GM10847 (cell line): ENCODE measurements around the gene RACK1.

ENCODE experiments used
- POLR2A ChIP-seq: IDR thresholded peaks from 2 replicates; pipeline ENCODE4 v1.6.1; 2011; ENCODE audit not compliant: insufficient read length; ENCODE audit errors: extremely low read depth

The RACK1 gene

DNA sequence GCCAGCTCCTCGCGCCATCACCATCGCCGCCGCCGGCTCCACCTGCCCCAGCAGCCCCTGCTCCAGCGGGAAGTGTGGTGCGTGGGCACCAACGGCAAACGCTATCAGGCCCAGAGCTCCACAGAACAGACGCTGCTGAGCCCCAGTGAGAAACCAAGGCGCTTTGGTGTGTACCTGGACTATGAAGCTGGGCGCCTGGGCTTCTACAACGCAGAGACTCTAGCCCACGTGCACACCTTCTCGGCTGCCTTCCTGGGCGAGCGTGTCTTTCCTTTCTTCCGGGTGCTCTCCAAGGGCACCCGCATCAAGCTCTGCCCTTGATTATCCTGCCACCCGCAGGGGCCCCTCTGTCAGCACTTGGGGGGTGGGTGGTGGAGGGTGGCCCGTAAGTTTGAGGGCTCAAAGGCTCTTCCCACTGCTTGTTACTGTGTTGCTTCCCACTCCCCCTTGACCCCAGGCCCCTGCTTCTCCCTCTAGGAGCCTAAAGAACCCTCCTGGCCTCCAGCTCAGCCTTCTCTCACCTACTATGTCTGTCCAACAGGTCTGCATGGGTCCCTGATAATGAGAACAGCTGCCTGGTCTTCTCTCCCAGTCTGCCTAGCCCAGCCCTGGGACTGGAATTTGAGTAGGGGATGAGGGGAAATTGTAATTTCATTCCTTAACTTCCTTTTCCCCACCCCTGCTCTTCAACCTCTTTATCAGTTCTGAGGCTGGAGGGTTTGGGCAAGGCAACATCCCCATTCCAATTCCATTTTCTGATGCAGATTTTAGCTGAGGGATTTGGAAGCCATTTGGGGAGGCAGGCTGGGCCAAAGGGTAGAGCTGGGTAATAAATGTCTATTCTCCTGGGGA lies 9.0 kb downstream of the RACK1 start:
- peak; percentile 20 for TF ChIP-seq POLR2A

DNA sequence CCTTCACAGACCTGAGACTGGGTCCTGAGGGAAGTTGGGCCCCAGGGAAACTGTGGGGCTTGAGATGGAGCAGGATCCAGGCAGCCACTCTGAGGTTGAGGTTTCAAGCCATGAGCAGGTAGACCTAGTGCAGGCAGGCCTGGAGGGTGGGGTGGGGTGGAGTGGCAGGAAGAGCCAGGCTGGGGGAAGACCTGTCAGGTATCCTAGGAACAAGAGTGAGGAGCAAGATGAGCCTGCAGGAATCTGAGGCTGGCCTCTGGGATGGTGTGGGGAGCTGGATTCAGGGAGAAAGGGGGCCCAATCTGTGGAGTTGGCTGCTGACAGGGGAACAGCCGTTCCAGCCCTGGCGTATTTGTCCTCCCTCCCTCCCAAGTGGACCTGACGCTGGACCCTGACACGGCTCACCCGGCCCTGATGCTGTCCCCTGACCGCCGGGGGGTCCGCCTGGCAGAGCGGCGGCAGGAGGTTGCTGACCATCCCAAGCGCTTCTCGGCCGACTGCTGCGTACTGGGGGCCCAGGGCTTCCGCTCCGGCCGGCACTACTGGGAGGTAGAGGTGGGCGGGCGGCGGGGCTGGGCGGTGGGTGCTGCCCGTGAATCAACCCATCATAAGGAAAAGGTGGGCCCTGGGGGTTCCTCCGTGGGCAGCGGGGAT lies 9.8 kb downstream of the RACK1 start:
- no peak for TF ChIP-seq POLR2A

DNA sequence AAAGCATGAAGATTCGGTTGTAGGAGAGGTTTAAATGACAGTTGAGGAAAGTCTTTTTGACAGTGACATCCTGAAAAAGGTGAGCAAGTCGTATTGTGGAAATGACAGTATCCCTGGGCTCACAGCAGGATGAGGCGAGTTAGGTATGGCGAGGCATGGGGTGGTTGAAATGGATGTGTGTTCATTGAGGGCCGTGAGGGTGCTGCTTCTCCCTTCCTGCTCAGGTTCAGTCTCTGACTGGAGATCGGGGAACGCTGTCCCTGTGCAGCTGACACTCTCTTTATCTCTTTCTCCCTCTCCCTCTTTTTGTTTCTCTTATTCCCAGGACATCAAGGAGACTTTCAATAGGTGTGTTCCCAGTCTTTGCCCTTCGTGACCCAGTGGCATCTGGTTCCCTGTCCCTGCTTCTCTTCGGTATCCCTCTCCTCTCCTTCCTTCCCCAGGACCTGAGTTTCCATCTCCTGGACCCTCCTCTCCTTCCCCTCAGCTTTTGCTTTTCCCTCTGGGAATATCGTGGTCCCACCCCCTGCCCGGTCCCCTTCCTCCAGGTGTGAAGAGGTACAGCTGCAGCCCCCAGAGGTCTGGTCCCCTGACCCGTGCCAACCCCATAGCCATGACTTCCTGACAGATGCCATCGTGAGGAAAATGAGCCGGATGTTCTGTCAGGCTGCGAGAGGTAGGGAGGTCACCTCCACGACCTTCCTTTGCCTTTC lies 10.5 kb downstream of the RACK1 start:
- TF ChIP-seq POLR2A = no peak

DNA sequence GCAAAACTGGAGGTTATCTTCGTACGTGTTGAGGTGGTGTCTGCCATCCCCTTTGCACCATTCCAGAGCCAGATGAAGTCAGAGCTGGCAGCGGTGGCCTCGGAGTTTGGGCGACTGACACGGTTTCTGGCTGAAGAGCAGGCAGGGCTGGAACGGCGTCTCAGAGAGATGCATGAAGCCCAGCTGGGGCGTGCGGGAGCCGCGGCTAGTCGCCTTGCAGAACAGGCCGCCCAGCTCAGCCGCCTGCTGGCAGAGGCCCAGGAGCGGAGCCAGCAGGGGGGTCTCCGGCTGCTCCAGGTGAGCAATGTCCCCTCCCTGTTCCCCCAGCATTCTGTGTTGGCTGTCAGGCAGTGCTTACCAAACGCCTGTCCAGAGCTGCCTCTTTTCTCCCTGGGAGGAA lies 11.1 kb downstream of the RACK1 start:
- no peak for TF ChIP-seq POLR2A

DNA sequence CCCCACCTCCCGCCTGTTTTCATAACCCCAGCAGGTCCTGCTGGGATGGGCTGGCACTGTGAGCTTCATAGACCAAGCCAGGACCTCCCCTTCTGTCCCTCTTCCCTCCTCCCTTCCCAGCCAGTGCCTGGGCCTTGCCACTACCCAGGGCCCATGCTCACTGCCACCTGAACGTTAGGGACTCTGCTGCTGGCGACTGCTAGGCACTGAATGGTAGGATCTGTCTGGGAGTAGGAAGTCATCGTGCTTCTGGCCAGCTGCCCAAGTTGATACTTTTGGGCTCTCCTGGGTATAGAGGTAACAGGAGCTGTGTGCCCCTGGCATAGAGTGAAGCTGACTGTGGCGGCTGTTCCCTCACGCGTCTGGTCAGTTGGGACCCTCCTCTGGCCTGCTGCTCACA lies 12.3 kb downstream of the RACK1 start:
- no peak for TF ChIP-seq POLR2A

DNA sequence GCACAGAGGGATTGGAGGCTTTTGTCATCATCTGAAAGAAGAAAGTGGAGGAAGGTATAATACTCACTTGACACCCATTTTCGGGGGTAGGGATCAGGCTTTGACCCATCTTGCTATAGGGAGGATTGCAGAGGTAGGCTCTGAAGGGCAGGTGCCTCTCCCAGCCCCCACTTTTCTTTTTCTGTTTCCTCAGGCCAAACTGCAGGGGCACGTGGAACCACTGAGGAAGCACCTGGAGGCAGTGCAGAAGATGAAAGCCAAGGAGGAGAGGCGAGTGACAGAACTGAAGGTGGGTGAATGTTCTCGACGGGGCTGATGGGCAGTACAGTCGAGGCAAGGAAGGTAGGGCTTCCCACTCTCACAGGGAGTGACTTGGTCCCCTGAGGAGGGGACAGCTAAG lies 13.2 kb downstream of the RACK1 start:
- TF ChIP-seq POLR2A = no peak

DNA sequence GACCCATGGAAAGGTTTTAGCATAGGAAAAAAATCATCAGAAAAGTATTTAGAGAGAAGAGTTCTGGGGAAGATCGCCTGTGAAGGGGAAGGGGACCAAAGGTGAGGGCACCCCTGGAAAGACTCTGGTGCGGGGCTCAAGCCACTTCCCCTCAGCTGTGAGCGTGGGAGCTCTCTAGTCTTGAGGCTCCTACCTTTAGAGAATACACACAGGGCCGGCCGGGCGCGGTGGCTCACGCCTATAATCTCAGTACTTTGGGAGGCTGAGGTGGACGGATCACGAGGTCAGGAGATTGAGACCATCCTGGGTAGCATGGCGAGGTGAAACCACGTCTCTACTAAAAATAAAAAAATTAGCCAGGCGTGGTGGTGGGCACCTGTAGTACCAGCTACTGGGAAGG lies 13.7 kb downstream of the RACK1 start:
- TF ChIP-seq POLR2A = no peak

DNA sequence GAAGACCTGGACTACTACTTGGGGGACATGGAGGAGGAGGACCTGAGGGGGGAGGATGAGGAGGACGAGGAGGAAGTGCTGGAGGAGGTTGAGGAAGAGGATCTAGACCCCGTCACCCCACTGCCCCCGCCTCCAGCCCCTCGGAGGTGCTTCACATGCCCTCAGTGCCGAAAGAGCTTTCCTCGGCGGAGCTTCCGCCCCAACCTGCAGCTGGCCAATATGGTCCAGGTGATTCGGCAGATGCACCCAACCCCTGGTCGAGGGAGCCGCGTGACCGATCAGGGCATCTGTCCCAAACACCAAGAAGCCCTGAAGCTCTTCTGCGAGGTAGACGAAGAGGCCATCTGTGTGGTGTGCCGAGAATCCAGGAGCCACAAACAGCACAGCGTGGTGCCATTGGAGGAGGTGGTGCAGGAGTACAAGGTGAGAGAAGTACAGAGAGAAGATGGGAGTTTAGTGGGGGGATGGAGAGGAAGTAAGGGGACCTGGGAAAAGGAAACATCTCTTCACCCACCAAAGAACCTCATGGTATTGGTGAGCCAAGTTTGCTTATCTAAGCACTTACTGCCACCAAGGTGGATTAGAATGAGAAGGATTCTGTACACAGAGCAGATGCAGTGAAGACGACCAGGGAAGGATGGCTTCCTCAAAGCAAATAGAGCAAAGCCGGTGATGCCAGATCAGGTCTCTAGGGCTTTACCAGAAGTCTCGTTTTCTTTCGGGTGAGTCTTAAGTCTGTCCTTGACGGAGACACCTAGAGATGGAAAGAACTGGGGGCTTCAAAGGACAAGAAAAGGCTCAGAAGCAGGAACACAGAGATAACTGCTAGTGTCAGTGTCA lies 19.1 kb downstream of the RACK1 start:
- TF ChIP-seq POLR2A = no peak

DNA sequence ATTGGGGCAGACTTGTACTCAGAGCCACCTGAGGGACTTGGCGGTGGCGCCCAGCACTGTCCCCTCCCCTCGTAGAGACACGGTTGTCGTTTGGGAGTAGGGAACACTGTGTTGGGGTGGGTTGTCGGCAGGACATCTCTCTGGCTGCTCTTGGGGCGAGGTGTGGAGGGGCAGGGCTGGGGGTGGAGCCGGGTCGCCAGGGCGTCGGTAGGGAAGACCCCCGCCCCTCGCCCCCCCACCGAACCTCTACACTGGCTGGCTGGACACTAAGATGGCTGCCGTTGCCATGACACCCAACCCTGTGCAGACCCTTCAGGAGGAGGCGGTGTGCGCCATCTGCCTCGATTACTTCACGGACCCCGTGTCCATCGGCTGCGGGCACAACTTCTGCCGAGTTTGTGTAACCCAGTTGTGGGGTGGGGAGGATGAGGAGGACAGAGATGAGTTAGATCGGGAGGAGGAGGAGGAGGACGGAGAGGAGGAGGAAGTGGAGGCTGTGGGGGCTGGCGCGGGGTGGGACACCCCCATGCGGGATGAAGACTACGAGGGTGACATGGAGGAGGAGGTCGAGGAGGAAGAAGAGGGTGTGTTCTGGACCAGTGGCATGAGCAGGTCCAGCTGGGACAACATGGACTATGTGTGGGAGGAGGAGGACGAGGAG lies 19.8 kb downstream of the RACK1 start:
- peak; percentile 51 for TF ChIP-seq POLR2A

DNA sequence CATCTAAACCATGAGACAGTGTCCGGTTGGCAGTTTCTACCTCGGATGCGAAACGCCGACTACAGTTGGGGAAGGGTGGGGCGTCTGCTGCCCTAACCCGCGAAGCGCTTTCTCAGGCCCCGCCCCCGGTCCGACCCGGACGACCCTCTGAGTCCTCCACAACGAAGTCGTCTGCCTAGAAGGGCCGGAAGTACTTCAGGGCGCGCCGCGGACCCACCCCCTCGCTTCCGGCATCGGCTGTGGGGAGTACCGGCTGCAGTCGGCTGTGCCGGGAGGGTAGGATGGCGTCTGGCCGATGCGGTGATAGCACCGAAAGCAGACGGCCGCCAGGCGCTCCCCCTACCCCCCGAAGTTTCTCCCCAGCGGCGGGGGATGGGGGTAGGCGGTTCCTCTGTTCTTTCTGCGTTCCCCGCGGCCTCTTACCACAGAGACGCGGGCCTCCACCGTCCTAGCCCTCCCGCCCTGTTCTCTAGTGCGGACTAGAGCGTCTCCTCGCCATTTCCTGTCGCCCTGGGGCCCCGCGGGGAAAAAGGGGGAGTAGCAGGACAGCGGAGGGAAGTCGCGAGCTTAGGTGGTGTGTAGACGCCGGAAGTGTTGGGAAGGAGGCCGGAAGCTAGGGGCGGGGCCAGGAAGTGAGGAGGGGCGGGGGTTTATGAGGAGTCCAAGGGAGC lies 20.5 kb downstream of the RACK1 start, which contains the start of gene TRIM41:
TSS of gene TRIM41 (plus strand) at position 224 of the 671 bp plus-strand sequence. CDS start 719 bp downstream, outside the sequence.
- TF ChIP-seq POLR2A = peak; percentile 80

DNA sequence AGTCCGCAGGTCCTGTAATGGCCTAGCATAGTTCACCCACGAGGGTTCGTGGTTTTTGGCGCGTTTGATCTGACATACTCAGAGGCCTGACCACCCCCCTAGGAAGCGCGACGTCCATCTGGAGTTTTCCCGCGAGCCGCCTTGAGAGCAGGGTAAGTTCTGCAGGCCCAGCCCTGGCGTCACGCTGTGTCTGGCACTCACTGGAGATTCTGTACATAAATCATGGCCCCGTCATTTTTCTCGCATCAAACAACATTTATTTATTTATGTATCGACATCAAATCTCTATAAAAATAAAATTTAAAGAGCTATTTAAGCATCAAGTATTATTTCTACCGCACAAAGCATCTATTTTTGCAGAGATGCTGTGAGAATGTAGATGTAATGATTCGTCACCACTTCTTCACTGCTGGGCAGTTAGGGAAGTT lies 21.1 kb downstream of the RACK1 start:
- no peak for TF ChIP-seq POLR2A

DNA sequence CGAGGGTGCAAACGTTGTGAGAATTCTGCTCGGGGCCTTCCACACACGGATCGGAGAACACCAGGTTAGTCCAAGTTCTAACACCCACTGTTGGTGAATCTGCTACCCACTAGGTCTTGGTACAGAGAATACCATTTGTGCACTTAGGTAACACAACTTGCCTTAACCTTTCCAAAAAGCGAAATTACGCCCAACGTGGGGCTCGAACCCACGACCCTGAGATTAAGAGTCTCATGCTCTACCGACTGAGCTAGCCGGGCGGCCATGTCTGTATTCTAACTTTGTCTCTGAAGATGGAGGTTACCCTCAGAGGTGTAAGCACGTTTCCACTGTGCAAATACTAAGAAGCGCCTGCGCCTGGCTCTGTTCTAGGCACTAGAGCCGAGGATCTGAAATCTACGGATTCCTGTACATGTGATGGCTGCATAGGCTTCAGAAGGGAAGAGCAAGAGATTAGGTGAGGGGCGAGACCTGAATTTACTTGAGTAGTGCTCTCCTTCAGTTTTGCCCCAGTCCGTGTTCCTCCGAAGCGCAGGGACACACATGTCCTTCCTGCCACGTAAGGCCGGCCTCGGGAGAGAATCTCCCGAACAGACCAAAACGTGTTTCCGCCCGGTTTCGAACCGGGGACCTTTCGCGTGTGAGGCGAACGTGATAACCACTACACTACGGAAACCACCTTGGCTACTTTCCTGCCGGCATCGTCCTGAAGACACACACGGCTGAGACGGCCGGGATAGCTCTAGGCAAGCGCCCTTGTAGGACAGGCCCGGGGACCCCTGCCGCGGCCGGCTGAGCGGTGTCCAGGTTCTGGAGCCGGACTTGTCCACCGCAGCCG lies 21.7 kb downstream of the RACK1 start:
- TF ChIP-seq POLR2A = no peak

DNA sequence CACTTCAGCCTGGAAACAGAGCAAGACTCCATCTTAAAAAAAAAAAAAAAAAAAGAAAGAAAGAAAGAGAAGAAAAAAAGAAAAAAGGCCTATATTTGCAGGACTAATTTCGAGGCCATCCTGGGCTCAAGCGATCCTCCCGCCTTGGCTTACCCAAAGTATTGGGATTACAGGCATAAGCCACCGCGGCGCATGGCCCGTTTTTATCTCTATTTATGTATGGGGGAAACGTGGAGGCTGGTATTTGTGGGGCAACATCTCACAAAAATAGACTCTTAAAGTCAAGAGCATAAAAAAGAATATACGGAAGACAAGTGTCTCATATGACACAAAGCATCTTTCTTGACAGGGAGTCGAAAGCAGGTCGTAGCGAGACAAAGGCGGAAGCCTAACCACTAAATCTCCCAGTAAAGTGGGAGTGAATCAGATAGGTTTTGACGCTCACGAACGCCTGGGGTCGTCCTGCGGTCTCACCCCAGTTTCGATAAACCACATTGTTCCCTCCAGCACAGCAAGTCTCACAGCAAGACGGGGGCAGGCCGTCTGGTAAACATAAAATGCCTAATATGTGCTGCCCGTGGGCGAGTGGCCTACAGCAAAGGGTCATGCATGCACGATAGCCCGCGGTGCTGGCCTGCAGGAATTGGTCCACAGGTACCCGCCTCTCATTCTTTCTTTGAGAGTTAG lies 22.5 kb downstream of the RACK1 start:
- TF ChIP-seq POLR2A = no peak

DNA sequence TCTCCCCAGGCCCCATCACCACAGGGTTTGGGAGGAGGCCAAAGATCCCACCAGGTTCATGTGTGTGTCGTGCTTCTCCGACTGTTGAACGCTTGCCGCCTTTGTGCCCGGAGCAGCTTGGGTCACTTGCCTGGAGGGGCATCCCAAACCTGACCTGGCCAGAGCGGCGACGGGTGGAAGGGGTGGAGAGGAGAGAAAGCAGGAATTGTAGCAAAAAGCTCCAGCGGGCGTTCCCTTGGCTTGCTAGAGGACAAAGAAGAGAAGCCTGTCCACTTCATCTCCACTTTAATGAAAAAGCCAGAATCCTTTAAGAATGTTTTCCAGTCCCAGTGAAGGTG lies 23.6 kb downstream of the RACK1 start:
- no peak for TF ChIP-seq POLR2A
